HG02885 (cell line): Measurements from ENCODE around the gene CDRT4.
"Not testable (repeated sequence)": the region's sequence is repeated elsewhere in the genome, so short reads cannot be mapped to it uniquely, and the experiment has no call there.

Source experiments
- ATAC-seq: cut with Tn5 transposase; IDR thresholded peaks from one replicate; pipeline ENCODE4 v1.9.1; 2021; ENCODE audit warnings: mild to moderate bottlenecking; ENCODE audit not compliant: unreplicated experiment, poor library complexity

The CDRT4 gene

DNA sequence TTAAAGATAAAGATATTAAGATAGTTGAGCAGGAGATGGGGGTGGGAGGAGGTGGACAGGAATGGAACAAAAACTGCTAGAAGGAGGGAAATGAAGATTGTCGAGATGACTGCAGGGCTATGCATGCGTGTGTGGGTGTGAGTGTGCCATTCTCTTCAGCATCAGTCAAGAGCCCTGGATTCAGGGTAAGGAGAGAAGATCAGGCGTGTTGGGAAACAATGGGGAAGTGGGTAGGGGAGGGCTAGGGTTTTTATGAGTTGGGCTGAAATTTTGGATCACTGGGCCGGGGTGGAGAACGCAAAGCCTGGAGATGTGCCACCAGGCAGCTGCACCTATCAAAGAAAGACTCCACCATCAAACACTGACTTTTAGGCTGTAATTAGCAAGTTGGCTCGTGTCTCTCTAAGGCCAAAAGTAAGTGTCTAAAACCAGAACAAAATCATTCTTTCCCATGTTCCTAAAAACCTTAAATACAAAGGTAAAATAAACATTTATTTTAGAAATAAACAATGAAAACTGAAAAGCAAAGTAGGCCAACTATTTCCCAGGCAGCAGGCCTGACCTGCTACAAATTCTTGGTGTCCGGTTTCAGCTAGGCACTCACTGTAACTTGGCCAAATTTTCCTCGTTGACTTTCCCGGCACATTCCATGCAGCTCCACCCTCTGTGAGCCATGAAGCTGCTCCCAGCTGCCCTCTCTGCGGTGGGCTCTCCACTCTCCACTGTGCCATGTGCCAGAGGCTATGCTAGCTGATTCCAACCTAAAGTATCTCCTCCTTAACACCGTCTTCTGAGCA, 4.2 kb downstream of the CDRT4 start:
- ATAC-seq: no peak

DNA sequence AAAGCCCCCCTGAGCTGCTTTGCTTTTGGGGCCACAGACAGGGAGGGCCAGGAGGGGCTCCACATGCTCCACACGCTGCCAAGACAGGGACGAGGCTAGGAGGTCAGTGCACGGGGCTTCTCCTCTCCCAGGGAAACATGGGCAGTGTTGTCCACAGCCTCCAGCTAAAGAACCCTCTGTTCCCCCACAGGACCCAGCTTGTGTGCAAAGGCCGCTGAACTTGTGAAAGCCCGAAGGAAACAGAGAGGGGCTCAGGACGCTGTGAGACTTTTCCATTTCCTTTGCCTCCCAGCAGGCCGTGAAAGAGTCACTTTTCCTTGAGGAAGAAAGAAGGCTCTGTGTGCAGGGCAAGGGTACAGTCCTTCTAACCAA, 9.7 kb downstream of the CDRT4 start:
- no peak for ATAC-seq

DNA sequence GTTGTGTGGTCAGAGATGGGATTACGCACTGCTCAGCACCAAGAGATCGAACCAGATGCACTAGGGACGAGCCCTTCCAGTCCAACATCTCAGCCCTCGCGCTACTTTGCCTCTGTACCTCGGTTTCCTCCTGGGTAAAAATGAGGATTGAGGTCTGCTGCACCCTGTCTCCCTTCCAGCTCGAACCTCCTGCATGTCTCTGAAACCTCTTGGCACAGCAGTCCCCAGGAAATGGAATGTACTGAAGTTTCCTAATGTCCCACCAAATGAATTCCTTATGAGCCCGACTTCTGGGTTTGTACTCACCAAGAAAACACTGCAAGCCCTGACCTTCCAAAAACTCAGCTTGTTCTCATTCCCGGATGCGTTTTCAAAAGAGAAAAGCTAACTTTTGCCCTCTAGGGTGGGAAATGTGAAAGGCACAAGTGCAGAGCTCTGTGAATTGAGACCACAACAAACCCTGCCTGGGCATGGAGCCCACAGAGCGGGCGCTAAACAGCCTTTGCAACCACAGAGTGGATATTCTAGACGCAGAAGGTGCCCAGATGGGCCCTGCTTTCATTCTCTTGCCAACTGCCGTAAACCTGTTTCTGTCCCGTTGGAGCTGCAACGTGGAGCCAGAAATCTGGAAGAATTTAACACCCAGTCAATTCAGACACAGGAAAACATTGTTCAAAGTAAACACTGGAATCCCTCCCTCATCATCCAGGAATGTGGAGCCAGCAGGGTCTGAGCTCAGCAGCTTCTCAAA, 10.3 kb downstream of the CDRT4 start:
- no peak for ATAC-seq

DNA sequence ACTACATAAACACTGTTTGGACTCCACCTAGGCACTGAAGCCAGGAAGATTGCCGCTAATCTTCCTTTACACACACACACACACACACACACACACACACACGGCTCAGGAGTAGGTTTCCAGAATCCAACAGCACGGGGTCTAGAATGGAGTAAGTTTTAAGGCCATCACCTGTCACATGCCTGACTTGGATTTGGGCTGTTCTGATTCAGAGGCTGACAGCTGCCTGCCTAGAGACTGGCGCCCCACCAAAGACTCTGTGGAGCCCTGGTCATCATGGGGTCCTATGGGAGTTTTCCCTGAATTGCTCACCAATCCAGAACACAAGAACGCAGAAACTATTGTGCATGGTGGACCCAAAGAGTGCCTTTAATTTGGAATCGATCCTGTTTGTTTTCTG, 10.9 kb downstream of the CDRT4 start:
- ATAC-seq: no peak

DNA sequence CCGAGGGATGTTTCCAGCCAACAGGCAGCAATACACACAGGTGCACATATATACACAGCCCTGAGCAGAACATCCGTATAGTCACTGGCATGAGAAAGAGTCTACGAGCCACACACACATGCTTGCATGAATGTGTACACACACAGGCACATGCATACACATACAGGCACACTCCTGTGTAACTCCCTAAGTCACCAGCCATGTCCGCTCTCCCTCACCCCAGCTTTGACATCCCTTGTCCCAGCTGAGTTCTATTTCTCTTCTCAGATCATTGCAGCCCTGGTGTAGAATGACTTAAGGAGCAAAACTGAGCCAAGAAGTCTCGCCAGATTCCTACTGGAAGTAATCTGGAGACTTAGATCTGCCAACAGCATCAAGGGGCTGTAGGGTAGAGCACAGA, 13.1 kb downstream of the CDRT4 start:
- no peak for ATAC-seq

DNA sequence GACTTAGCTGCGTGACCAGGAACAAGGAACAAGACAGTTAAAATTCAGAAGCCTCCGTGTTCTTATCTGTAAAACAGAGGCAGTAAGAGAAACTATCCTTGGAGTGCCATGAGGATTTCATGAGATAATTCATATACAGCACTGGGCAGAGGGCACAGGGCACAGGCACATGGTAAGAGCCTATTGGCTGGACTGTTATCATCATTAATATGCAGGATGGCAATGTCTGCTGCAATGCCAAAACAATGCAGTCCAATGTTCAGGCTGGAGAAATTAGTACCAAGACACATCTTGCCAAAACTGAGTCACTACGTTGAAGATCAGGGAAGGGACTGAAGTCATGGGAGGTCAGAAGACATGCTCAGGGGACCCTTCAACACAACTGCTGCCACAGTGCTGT, 13.6 kb downstream of the CDRT4 start:
- ATAC-seq: no peak

DNA sequence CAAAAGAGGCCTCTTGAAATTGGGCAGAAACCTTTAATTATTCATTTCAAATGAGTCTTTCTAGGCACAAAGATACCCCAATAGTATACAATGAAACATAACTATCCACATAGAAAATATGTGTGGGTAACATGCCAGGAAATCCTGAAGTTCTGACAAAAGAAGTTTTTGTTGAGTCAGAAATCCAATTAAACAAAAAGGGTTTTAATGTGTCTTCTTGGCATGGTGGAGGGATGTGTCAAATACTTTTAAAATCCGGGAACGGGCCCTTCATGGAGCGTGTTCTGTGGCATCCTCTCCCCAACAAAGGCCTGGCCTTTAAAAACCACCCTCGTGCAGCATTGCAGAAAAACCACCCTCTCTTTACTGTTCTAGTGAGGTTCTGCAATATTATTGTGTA, 14.2 kb downstream of the CDRT4 start:
- no peak for ATAC-seq

DNA sequence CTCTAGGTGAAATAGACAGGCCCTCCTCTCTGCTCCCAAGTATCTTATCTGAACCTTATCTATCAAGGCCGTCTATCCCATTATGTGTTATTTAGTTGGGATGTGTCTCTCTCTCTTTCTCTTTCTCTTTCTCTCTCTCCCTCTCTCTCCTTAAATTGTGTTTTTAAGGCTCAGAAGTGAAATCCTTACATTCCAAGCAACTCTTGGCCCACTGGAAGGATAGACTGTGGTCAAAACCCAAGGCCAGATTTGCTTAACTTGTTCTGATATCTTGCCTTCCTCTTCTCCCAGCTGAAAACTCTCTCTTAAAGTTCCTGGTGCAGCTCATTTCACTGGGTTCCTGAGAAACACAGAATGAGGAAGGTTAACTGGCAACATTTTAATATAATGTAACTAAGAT, 14.7 kb downstream of the CDRT4 start:
- no peak for ATAC-seq

DNA sequence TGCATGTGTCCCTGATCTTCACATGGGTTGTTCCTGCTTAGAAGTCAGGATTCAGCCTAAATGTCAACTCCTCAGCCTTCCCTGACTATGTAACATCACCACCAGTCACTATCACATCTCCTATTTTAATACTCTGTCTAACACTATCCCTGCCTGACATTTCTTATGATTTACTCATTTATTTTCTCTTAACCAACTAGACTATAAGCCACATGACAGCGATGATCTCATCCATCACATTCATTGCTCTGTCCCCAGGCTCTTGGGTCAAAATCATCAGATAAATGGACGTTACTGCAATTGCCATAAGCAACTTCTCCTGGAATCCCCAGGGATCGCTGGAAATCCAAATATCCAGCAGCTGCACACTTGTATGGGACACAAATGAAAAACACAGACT, 15.7 kb downstream of the CDRT4 start:
- no peak for ATAC-seq

DNA sequence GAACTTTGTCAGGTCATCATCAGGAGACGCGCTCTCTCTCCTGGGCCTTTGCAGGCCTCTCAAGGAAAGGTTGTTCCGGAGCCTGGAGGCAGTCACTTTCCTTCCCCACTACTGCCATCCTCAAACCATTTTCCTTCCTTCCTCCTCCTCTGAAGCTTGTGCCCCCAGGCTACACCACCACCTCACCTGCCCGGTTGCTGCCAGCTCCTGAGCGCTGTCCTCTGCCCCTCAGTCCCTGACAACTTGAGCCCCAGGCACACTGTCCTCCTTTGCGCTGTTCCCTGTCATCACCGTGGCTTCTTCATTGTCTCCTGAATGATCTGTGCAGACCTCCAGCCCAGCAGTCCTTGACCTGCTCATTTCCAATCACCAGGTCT, 18.9 kb downstream of the CDRT4 start:
- no peak for ATAC-seq

DNA sequence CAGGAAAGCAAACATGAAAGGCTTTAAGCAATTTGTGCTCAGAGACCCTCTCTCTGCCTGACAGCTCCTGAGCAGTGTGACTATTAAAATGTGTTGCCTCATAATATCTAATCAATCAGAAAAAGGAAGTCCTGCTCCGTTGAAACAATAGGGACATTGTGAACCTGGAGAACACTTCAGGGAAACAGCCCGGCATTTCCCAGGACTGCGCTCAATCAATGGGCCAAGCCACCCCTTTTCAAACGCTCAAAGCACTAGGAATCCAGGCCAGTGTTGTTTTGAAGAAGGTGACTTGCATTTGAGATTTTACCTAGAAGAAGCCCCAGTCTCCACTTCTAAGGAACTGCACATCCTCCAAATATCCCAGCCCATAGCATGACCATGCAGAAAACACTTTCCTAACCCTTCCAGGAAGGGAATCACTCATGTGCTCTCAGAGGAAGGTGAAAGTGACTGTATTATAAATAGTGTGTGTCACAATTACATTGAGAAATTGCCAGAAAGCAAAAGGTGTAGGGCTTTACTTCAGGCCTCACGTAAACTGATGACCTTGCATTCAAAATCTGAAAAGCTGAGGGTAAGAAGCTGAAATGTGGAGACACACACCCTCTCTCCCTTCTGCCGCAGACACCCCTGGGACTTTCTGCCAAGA, 19.4 kb downstream of the CDRT4 start:
- no peak for ATAC-seq

DNA sequence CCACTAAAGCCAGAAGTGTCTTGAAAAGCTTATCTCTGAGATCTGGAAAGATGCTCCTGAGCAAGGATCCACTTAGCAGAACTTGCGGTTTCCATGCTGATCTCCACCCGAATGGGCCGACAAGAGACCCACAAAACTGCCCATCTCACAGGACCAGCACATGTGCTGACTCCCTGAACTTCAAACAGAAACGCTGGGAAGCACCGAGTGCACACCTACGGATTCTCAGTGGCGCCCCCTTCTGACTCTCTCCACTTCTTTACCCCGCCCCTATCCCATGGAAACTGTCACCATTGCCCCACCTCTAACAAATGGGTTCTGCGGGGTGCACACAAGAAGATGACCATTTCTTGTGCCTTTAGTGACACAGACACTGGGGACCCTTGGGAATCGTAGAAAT, 21.4 kb downstream of the CDRT4 start:
- ATAC-seq: no peak

DNA sequence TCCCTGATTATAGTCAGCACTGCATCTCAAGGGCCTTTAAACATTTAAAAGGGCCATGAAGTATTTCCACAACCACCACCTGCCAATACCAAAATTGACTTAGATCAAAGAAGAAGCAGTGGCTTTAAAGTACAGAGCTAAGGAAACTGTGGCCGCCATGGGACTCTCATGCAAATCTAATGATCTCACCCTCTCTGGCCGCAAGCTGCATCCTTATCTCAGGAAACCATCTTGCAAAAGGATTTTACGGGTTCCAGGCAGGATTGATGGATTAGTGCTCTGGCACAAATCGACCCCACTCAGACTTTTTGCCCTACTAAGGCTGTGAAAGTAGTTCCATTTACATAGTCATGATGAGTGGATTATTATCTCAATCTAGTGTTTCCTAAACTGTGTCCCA, 22.6 kb downstream of the CDRT4 start:
- no peak for ATAC-seq

DNA sequence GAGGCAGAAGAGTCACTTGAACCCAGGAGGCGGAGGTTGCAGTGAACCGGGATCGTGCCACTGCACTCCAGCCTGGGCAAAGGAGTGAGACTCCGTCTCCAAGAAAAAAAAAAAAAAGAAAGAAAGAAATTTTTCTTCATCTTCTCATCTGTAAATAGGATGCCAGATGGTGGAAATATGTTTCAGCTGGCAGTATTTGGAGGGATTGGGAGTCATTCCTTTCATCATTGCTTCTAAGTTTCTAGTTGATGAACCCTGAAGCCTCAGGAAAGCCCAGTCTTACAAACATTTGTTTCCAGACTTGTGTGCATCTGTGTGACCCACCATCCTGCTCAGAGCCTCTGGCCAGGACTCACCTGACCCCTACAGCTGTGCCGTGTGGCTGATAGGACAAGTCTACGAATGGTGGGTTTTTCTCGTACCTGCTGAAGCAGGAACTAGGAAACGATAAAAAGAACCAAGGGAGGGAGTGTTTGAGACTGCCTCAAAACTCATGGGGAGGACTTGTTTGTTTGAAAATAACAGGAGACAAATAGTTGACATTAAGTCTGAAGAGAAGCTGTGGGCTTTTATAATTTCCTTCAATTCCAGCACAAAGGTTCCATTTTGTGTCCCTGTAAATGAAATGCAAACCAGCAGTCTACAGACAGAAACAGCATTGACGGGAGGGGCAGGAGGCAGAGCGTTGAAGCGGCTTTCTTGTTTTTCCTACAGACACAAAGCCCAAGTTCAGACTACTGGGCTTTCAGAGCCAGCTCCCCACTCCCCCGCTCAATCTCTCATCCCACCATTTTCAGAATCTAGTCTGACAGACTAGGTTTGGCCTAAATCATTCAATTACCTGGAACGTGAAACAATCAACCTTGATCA, 24.9 kb downstream of the CDRT4 start:
- no peak for ATAC-seq

DNA sequence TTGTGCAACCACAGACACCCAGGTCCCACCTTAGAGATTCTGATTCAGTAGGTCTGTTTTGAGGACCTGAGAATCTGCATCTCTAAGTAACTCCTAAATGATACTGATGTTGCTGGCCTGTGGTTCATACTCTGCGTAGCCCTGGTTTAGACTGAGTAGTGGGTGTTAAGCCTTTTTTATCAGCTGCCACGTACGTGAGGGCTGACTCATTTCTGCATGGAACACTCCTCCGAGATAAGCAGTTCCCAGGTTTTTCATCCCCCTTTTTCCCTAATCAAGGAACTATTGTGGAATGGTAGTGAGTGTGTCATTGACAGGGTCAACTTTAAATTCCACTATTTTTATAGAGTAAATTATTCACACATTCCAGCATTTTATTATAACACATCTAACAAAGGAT, 26.1 kb downstream of the CDRT4 start:
- ATAC-seq: no peak

DNA sequence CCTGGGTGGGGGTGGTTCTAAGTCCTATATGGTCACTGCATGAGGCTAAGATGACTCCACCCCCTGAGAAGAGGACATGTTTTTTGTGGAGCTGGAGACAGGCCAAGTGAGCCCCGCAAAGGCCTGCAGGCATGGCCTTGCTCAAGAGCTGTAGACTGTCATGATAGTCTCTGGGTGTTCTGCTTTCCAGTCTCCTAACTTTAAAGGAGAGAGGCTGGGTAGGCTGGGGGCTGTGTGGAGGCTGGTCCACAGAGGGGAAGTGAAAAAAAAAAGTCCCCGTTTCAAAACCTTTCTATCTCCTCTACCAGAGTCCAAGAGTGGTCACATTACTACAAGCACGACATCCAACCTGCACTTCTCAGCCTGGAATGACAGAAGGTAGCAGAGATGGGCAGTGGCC, 27.1 kb downstream of the CDRT4 start:
- no peak for ATAC-seq

DNA sequence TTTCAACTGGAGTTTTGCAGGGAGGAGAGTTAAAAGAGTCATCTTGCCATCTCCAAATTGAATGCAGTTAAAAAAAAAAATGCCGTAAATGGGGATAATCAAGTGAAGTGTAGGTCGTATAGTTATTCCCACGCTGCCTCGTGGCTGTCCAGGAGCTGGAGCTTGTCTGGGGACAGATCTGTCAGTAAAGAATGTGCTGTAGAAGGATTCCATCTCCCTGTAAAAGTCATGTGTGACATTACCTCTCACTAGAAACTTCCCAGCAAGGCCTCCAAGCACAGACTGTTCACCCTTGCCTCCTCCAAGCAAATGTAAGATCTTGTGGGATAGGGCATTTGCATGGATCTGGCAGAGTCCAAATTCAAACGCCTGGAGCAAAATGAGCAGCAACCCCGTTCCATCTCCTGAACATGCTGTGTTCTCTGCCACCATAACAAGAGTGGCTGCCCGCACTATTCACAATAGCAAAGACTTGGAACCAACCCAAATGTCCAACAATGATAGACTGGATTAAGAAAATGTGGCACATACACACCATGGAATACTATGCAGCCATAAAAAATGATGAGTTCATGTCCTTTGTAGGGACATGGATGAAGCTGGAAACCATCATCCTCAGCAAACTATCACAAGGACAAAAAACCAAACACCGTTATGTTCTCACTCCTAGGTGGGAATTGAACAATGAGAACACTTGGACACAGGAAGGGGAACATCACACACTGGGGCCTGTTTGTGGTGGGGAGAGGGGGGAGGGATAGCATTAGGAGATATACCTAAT, 28.0 kb downstream of the CDRT4 start:
- ATAC-seq: not testable (repeated sequence)

DNA sequence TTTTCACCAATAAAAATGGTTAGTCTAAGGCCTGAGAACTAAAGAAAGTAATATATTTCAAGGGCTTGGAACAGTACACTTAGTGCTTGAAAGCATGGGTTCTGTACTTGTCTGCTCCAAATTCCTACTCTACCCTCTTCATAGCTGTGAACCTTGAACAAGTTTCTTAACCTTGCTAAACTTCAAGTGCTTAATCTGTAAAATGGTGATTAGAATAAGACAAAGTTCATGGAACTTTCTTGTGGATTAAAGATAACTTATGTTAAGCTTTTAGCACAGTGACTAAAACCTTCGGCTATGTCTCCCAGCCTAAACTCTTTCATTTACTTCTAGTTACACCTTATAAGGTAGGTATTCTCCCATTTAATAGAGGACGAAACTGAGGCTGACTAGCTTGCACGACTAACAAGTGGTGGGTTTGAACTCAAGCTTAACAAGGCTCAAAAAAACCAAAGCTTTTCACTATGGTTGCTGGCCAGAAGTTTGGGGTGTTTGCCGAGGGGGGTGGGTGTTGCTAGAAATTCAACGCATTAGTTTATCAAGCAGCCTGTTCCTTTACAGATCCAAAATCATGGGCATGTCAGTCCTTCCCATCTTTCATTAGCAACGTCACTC, 28.8 kb downstream of the CDRT4 start:
- ATAC-seq: no peak

DNA sequence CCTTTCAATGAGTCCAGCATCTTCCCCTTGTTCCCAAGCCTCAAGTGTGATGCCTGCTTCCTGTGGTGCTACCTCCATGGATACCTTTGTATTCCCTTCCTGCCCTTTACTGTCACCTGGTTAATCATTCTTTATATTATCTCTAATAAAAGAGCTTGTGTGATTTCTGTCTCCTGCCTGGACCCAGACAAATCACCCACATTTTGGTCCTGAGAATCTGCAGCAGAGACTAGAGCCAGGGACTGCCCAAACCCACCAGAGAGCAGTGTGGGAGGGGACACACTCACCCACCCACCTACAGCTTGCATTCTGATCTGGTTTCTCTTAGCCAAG, 30.2 kb downstream of the CDRT4 start:
- no peak for ATAC-seq
